CD4-positive, CD25-positive, alpha-beta regulatory T cell (primary cell): Measurements from ENCODE around the gene HCN3. TPM values are rescaled to one million over a fixed set of nuclear protein-coding genes. Genes with fewer than 3 reads are reported as not detected.

Experiments used
- ATAC-seq, 2 donors: fragments of 150-1000 bp; cut with Tn5 transposase; one replicate each; pipeline ENCODE4 v1.10.0; 2021; ENCODE audit warnings: low read depth in 2 of 2, moderate number of reproducible peaks in 2 of 2, moderate library complexity in 1 of 2
- DNase-seq, 3 donors: peaks; one replicate each; pipeline versions ENCODE4 v3.0.0 to v3.0.0-alpha.2; 2012 to 2022; ENCODE audit warnings: mixed read lengths in 1 of 3
- H3K27ac ChIP-seq: one replicate; pipeline ENCODE4 v1.7.0; 2013; ENCODE audit warnings: mild to moderate bottlenecking, low read length; ENCODE audit not compliant: insufficient read depth, poor library complexity, severe bottlenecking
- H3K27me3 ChIP-seq: one replicate; pipeline ENCODE4 v1.7.0; 2013; ENCODE audit warnings: low read length; ENCODE audit not compliant: control insufficient read depth, insufficient read depth
- H3K36me3 ChIP-seq: one replicate; pipeline ENCODE4 v1.7.0; 2013; ENCODE audit warnings: mild to moderate bottlenecking, low read length, moderate library complexity; ENCODE audit not compliant: control insufficient read depth, insufficient read depth
- H3K4me1 ChIP-seq: 2 replicates; pipeline ENCODE4 v1.7.0; 2013; ENCODE audit warnings: mild to moderate bottlenecking, low read length; ENCODE audit not compliant: insufficient read depth, control insufficient read depth, poor library complexity, severe bottlenecking
- H3K4me3 ChIP-seq: one replicate; pipeline ENCODE4 v1.7.0; 2013; ENCODE audit warnings: low read depth, mild to moderate bottlenecking, low read length, moderate library complexity
- H3K9me3 ChIP-seq, 2 experiments: 1 replicate in 1 of 2; 2 replicates in 1 of 2; pipeline ENCODE4 v1.7.0; 2013; ENCODE audit warnings: low read length in 2 of 2, mild to moderate bottlenecking in 1 of 2, moderate library complexity in 1 of 2; ENCODE audit not compliant: control insufficient read depth in 2 of 2
- H3K27ac Mint-ChIP-seq, 3 donors: one replicate each; pipeline ENCODE4 v1.8.0; 2020 to 2022; ENCODE audit warnings: mild to moderate bottlenecking in 3 of 3, mixed read lengths in 3 of 3, moderate library complexity in 2 of 3
- H3K27me3 Mint-ChIP-seq: one replicate; pipeline ENCODE4 v1.8.0; 2022; ENCODE audit warnings: mild to moderate bottlenecking, mixed read lengths
- H3K36me3 Mint-ChIP-seq: one replicate; pipeline ENCODE4 v1.8.0; 2020; ENCODE audit warnings: mixed read lengths
- H3K4me1 Mint-ChIP-seq, 4 donors: one replicate each; pipeline ENCODE4 v1.8.0; 2020 to 2022; ENCODE audit warnings: mixed read lengths in 4 of 4, mild to moderate bottlenecking in 1 of 4
- H3K4me3 Mint-ChIP-seq, 4 donors: one replicate each; pipeline ENCODE4 v1.8.0; 2020 to 2022; ENCODE audit warnings: mild to moderate bottlenecking in 4 of 4, mixed read lengths in 4 of 4, moderate library complexity in 3 of 4
- H3K9me3 Mint-ChIP-seq, 7 donors: one replicate each; pipeline ENCODE4 v1.8.0; 2020 to 2022; ENCODE audit warnings: mixed read lengths in 7 of 7, mild to moderate bottlenecking in 3 of 7, moderate library complexity in 2 of 7
- polyA plus RNA-seq, 4 donors: library from polyadenylated mRNA; unstranded; fragments of 300-500 nt; fragmentation: Illumina TruSeq; gene quantifications; one replicate each; pipeline ENCODE4 v1.2.3, GENCODE V29; 2021
- total RNA-seq: library from RNA; stranded (reverse); gene quantifications from one replicate; pipeline ENCODE4 v1.2.3, GENCODE V29; 2022

Gene HCN3
- total and polyA plus RNA-seq, 5 donors from 2014 or later = 0.07 to 1.5 (median 0.13) TPM; not detected in 1

- DNase-seq = peak; percentile 67 to 79 (median 71)
- no peaks in the 10 kb centered on the region for H3K27me3 ChIP-seq
- peak within 1 kb of the TSS; percentile 81 to 92 (median 83) for H3K4me3 Mint-ChIP-seq
- peaks cover 22% of the 10 kb centered on the region for H3K36me3 Mint-ChIP-seq
- peaks cover 25% of the 10 kb centered on the region for H3K36me3 ChIP-seq
- peaks cover 0 to 55% (median 26%) of the 10 kb centered on the region in 4 donors for H3K4me1 Mint-ChIP-seq
- no peak within 1 kb of the TSS for H3K4me3 ChIP-seq
- no peaks in the 10 kb centered on the region for H3K27me3 Mint-ChIP-seq
- H3K4me1 ChIP-seq = peaks cover 23% of the 10 kb centered on the region
- ATAC-seq = peak; percentile 46 to 53
- peak within 1 kb of the TSS; percentile 15 to 90 (median 87) for H3K27ac Mint-ChIP-seq
- peak within 1 kb of the TSS; percentile 14 for H3K27ac ChIP-seq
- H3K9me3 Mint-ChIP-seq = no peaks in the 10 kb centered on the region
- no peaks in the 10 kb centered on the region for H3K9me3 ChIP-seq
Observed at GRCh38 chr1:155255243-155256007, 21.8 kb upstream of the HCN3 start, which contains the start of gene ENTREP3. TSS of gene ENTREP3 (minus strand) at chr1:155255483. CDS start at chr1:155254877, 606 bp downstream.

DNA sequence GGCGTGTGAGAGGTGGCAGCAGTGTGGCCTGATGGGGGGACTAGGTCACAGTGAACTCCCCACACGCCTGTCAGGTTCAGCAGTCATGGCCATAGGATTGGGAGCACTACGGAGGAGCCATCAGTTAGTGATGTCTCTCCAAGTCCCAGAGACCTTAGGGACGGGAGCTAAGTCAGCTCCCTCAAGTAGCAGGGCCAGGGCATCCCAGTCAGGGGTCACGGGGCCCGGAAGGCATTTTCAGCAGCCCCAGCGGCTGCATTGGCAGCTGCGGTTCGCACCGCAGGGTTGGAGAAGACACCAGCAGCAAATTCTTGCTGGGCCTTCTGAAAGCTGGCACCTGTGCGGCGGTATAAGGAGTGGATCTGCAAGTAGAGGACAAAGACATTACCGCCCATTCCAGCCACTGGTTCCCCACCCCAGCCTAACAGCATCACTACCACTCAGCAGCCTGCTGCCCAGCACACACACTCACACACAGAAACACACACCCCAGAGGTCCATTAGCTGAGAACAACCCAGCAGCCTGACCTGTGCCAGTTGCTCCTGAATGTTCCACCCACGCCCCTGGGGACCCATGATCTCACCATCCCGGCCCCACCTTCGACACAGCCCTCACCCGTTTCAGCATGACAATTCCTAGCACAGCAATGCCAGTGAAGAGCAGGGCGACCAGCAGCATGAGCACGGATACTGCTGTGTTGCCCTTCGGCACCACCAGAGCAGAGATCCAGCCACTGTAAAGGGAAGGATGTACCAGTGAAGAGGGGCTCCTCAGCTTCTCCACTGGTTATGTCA, 21.0 kb upstream of the HCN3 start:
- Mint-ChIP-seq H3K36me3 (peaks cover 22% of the 10 kb centered on the region), H3K4me1 (peaks cover 2 to 55% (median 26%) of the 10 kb centered on the region in 4 donors), H3K4me3 (peak overlapping the region; percentile 81 to 93 (median 88)), H3K27me3 (no peaks in the 10 kb centered on the region), H3K27ac (peak overlapping the region in 1 of 3 donors; percentile 48), H3K9me3 (no peaks in the 10 kb centered on the region)
- DNase-seq (no peak), ATAC-seq (no peak)
- Histone ChIP-seq H3K27me3 (no peaks in the 10 kb centered on the region), H3K4me3 (no peak overlapping the region), H3K4me1 (peaks cover 29% of the 10 kb centered on the region), H3K36me3 (peaks cover 26% of the 10 kb centered on the region), H3K9me3 (no peaks in the 10 kb centered on the region), H3K27ac (peak overlapping the region; percentile 14)

DNA sequence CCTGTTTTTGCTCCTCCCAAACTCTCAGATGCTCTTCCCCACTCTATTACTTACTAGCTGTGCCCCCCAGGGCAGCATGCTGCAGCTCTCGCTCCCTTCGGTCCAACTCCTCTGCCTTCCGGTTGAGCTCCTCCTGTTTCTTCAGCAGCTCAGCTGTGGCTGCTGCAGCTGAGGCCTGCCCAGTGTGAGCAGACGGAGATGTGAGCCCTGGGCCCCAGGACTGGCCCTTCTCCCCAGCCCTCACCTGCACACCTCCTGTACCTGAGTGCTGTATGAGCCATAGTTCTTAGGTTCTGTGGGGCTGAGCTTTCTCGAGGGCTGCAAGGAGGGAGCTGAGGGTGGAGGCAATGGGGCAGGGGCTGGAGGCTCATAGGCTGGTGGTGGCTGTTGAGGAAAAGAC, 17.0 kb upstream of the HCN3 start:
- Mint-ChIP-seq H3K4me1 (peaks cover 11 to 58% (median 31%) of the 10 kb centered on the region in 4 donors), H3K4me3 (peak overlapping the region; percentile 99 to 100 (median 100)), H3K9me3 (no peaks in the 10 kb centered on the region), H3K27me3 (no peaks in the 10 kb centered on the region), H3K27ac (peak overlapping the region in 2 of 3 donors; percentile 62 to 76), H3K36me3 (peaks cover 45% of the 10 kb centered on the region)
- peaks cover 41% of the 10 kb centered on the region for H3K36me3 ChIP-seq
- no peak overlapping the region for H3K4me3 ChIP-seq
- no peak for DNase-seq
- peaks cover 31% of the 10 kb centered on the region for H3K4me1 ChIP-seq
- H3K27me3 ChIP-seq = no peaks in the 10 kb centered on the region
- ATAC-seq = no peak
- no peaks in the 10 kb centered on the region for H3K9me3 ChIP-seq
- H3K27ac ChIP-seq = no peak overlapping the region

GRCh38 chr1:155261493-155261851, 15.8 kb upstream of the HCN3 start:
- Histone ChIP-seq H3K27ac (peak overlapping the region; percentile 81), H3K9me3 (no peaks in the 10 kb centered on the region), H3K27me3 (no peaks in the 10 kb centered on the region), H3K36me3 (peaks cover 52% of the 10 kb centered on the region), H3K4me3 (peak overlapping the region; percentile 84), H3K4me1 (peaks cover 24% of the 10 kb centered on the region)
- no peak for ATAC-seq
- peak in 1 of 3 donors; percentile 62 for DNase-seq
- Mint-ChIP-seq H3K4me1 (peaks cover 11 to 47% (median 29%) of the 10 kb centered on the region in 4 donors), H3K36me3 (peaks cover 51% of the 10 kb centered on the region), H3K27me3 (no peaks in the 10 kb centered on the region), H3K27ac (peak overlapping the region; percentile 97 to 99 (median 99)), H3K4me3 (peak overlapping the region; percentile 99 to 100 (median 100)), H3K9me3 (no peaks in the 10 kb centered on the region)

DNA sequence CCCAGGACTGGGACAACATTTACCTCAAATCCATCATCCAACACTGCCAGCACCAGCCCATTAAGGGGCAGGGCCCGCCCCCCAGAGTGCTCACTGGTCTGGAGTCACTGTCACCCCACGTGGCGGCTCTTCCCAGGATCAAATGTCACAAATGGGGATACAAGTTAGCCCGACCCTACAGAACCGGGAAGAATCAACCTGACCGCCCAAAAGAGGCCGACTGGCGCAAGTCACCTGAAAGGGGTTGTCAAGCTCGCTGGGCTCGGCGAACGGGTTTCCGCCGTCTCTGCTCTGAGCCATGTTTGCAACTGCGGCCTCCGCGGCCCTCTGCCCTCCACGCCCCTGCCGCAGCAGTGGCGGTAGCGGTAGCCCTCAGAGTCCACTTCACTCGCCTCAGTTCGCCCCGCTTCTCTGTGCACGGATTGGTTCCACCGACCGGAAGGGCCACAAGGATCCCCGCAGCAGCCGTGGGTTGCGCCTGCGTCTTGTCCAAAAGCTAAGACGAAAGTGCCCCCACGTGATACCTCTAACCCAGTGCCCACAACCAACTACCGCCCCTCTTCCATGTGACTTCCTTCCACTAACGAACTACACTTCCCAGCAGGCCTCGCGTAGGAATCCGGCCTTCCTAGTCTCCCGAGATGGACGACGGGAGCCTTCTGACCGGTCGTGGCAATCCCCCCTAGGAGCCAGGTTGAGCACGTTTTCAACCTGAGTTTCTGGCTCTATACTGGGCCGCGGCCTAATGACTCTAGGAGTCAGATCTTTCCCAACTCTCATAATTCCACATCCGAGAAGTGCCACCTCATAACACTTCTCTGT, 15.2 kb upstream of the HCN3 start, which contains the start of gene SCAMP3:
SCAMP3 (minus strand) TSS at position 509 of the 822 bp plus-strand sequence; CDS start at position 300, 209 bp downstream.
- Mint-ChIP-seq H3K4me1 (peaks cover 11 to 41% (median 23%) of the 10 kb centered on the region in 4 donors), H3K27me3 (no peaks in the 10 kb centered on the region), H3K9me3 (no peaks in the 10 kb centered on the region), H3K4me3 (peak within 1 kb of the TSS; percentile 99 to 100 (median 100)), H3K36me3 (peaks cover 47% of the 10 kb centered on the region), H3K27ac (peak within 1 kb of the TSS; percentile 97 to 99 (median 99))
- H3K27me3 ChIP-seq = no peaks in the 10 kb centered on the region
- DNase-seq (peak; percentile 85 to 95 (median 88)), ATAC-seq (peak; percentile 97 to 98)
- peaks cover 53% of the 10 kb centered on the region for H3K36me3 ChIP-seq
- H3K27ac ChIP-seq = peak within 1 kb of the TSS; percentile 81
- peaks cover 24% of the 10 kb centered on the region for H3K4me1 ChIP-seq
- no peaks in the 10 kb centered on the region for H3K9me3 ChIP-seq
- peak within 1 kb of the TSS; percentile 84 for H3K4me3 ChIP-seq

DNA sequence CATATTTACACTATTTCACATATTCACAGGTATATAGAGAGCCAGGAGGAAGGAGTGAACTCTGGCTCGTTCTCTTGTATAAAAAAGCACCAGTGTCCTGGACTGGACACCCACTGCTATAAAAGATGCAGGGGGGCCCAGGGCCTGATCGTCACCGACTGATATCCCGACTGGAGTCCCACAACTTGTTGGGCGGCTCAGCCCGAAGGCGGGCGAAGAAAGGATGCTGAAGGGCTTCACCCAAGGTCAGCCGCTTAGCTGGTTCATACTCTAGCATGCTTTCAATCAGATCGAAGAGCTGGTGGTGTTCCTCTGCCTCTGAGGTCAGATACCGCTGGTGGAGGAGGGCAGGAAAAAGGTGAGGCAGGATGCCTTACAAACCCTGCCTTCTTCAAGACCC, 14.2 kb upstream of the HCN3 start:
- Mint-ChIP-seq H3K9me3 (no peaks in the 10 kb centered on the region), H3K27me3 (no peaks in the 10 kb centered on the region), H3K27ac (peak overlapping the region; percentile 5 to 97 (median 45)), H3K4me1 (peaks cover 11 to 36% (median 24%) of the 10 kb centered on the region in 4 donors), H3K36me3 (peaks cover 49% of the 10 kb centered on the region), H3K4me3 (peak overlapping the region; percentile 99 to 100 (median 100))
- H3K36me3 ChIP-seq = peaks cover 57% of the 10 kb centered on the region
- H3K27me3 ChIP-seq = no peaks in the 10 kb centered on the region
- peak overlapping the region; percentile 81 for H3K27ac ChIP-seq
- no peak for DNase-seq
- ATAC-seq = no peak
- peaks cover 24% of the 10 kb centered on the region for H3K4me1 ChIP-seq
- no peak overlapping the region for H3K4me3 ChIP-seq
- H3K9me3 ChIP-seq = no peaks in the 10 kb centered on the region

DNA sequence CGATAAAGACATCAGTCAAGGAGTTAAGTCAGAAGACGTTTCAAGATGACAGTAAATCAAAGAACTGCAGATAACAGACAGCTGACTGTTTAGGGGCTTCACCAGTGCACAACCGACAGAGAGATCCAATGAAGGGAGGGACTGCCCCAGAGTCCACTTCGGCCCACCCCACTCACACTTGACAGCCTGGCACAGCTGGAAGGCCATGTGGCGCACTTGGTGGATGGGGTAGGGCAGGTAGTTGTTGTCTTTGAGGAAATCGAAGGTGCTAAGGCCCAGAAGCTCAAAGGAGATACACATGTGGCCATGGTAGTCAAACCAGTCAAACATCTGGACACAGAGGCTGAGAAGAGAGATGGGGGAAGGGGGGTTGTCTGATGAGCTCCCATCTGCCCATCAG, 10.7 kb upstream of the HCN3 start:
- Histone ChIP-seq H3K4me3 (no peak overlapping the region), H3K36me3 (peaks cover 66% of the 10 kb centered on the region)
- no peak for ATAC-seq

More for the DNA sequence above, 10.7 kb upstream of the HCN3 start:
- Histone ChIP-seq H3K27me3 (no peaks in the 10 kb centered on the region), H3K27ac (no peak overlapping the region), H3K9me3 (no peaks in the 10 kb centered on the region), H3K4me1 (peaks cover 9% of the 10 kb centered on the region)
- DNase-seq = no peak
- Mint-ChIP-seq H3K27ac (no peak overlapping the region), H3K36me3 (peaks cover 60% of the 10 kb centered on the region), H3K9me3 (no peaks in the 10 kb centered on the region), H3K27me3 (no peaks in the 10 kb centered on the region), H3K4me1 (peaks cover 12 to 31% (median 15%) of the 10 kb centered on the region in 4 donors), H3K4me3 (no peak overlapping the region)
